Keratinocyte (primary cell): ENCODE results near the gene SLC25A11. TPM values are rescaled to one million over a fixed set of nuclear protein-coding genes. Genes with fewer than 3 reads are reported as not detected.

ENCODE experiments used
- DNase-seq: peaks from one replicate; pipeline ENCODE4 v3.0.0-alpha.2; 2011; ENCODE audit warnings: low read depth, missing footprints, low spot score
- FAIRE-seq: peaks from 2 replicates; lab custom pipeline; 2011; peaks lifted over from hg19 to GRCh38; lab: Jason Lieb, UNC
- H2AFZ ChIP-seq: 2 replicates; pipeline ENCODE4 v1.6.0; 2012; ENCODE audit warnings: low read length, control low read depth, inconsistent platforms; ENCODE audit not compliant: control insufficient read depth
- H3K27ac ChIP-seq: 2 replicates; pipeline ENCODE4 v1.5.1; 2011; ENCODE audit warnings: low read length; ENCODE audit not compliant: control insufficient read depth, insufficient read depth
- H3K27me3 ChIP-seq: 3 replicates; pipeline ENCODE4 v1.6.0; 2011; ENCODE audit warnings: low read length; ENCODE audit not compliant: control insufficient read depth, insufficient read depth; ENCODE audit errors: extremely low read depth
- H3K36me3 ChIP-seq, 2 experiments: 2 replicates in 1 of 2; 3 replicates in 1 of 2; pipeline ENCODE4 v1.5.1; 2011; ENCODE audit warnings: low read length in 2 of 2, mild to moderate bottlenecking in 1 of 2; ENCODE audit not compliant: control insufficient read depth in 2 of 2, insufficient read depth in 2 of 2; ENCODE audit errors: extremely low read depth in 1 of 2
- H3K4me1 ChIP-seq: 3 replicates; pipeline ENCODE4 v1.5.1; 2011; ENCODE audit warnings: low read length; ENCODE audit not compliant: control insufficient read depth, insufficient read depth; ENCODE audit errors: extremely low read depth
- H3K4me2 ChIP-seq: 3 replicates; pipeline ENCODE4 v1.6.0; 2011; ENCODE audit warnings: low read depth, low read length; ENCODE audit not compliant: control insufficient read depth, insufficient read depth; ENCODE audit errors: extremely low read depth
- H3K4me3 ChIP-seq, 3 experiments: fragments of 200-600 bp in 1 of 3; sonication (generic) in 1 of 3; 2 replicates in 2 of 3; 3 replicates in 1 of 3; pipeline ENCODE4 v1.5.1; 2011 to 2016; ENCODE audit warnings: low read length in 3 of 3, mild to moderate bottlenecking in 3 of 3, control low read depth in 2 of 3, inconsistent platforms in 1 of 3, low read depth in 1 of 3, mixed read lengths in 1 of 3, mixed run types in 1 of 3, moderate library complexity in 1 of 3; ENCODE audit not compliant: control insufficient read depth in 2 of 3, insufficient read depth in 2 of 3; ENCODE audit errors: extremely low read depth in 1 of 3
- H3K79me2 ChIP-seq: 2 replicates; pipeline ENCODE4 v1.6.0; 2012; ENCODE audit warnings: low read length; ENCODE audit not compliant: control insufficient read depth, insufficient read depth
- H3K9ac ChIP-seq: 3 replicates; pipeline ENCODE4 v1.6.0; 2011; ENCODE audit warnings: low read length; ENCODE audit not compliant: control insufficient read depth, insufficient read depth; ENCODE audit errors: extremely low read depth
- H3K9me1 ChIP-seq: 3 replicates; pipeline ENCODE4 v1.6.0; 2011; ENCODE audit warnings: low read length; ENCODE audit not compliant: control insufficient read depth, insufficient read depth; ENCODE audit errors: extremely low read depth
- H3K9me3 ChIP-seq: 2 replicates; pipeline ENCODE4 v1.5.1; 2012; ENCODE audit warnings: low read depth, low read length; ENCODE audit not compliant: control insufficient read depth
- H4K20me1 ChIP-seq: 3 replicates; pipeline ENCODE4 v1.6.0; 2011; ENCODE audit warnings: low read length; ENCODE audit not compliant: control insufficient read depth, insufficient read depth; ENCODE audit errors: extremely low read depth
- EZH2 ChIP-seq: IDR thresholded peaks from one replicate; pipeline ENCODE4 v1.6.1; 2012; ENCODE audit warnings: inconsistent platforms, mild to moderate bottlenecking, low read length, moderate library complexity
- dilution Hi-C: fragments of 300-500 bp; cut with MboI; formaldehyde crosslinking; loops from one replicate; pipeline ENCODE4 v1.7.0; 2020; ENCODE audit warnings: low sequenced_read_pairs; ENCODE audit not compliant: extremely low pct_ligation_motif_present
- polyA plus RNA-seq, 5 experiments: library from polyadenylated mRNA; depleted of rRNA in 3 of 5; stranded (reverse) in 3 of 5; stranded (forward) in 1 of 5; unstranded in 1 of 5; fragments of >200 nt; gene quantifications; 1 replicate in 1 of 5; 2 replicates in 3 of 5; 3 replicates in 1 of 5; pipeline versions ENCODE4 v1.2.1 to v1.2.3, GENCODE V29; 2011 to 2012; ENCODE audit warnings: missing spikeins in 2 of 5, low read depth in 1 of 5, low replicate concordance in 1 of 5
- TF ChIP-seq, protein P1 (sequence below), 3 experiments: IDR thresholded peaks in 1 of 3; conservative IDR thresholded peaks in 1 of 3; optimal IDR thresholded peaks in 1 of 3; 2 replicates in 2 of 3; 3 replicates in 1 of 3; pipeline versions ENCODE3 to v1.5.1; 2011; ENCODE audit warnings: low read length in 3 of 3, mild to moderate bottlenecking in 3 of 3, moderate library complexity in 2 of 3, control low read depth in 1 of 3, inconsistent platforms in 1 of 3; ENCODE audit not compliant: insufficient read depth in 2 of 3; ENCODE audit errors: extremely low read depth in 1 of 3

SLC25A11 gene
- polyA plus RNA-seq, 1 donor (not counting 4 experiments of a cell fraction or from before 2014, with no cell fraction given), result 33.8 TPM

DNA sequence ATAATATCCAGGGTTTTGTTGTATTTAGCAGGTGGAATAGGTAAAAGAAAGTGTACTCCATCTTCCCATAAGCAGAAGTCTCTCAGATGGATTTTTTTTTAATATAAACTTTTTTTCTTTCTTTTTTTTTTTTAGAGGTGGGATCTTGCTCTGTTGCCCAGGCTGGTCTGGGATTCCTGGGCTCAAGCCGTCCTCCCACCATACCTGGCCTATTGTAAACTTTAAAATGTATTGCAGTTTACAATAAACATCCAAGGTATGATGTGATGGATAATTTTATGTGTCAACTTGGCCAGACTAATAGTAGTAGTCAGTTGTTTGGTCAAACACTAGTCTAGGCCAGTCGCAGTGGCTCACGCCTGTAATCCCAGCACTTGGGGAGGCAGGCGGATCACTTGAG is 18.5 kb downstream of the SLC25A11 start:
- TF ChIP-seq, protein P1, sequence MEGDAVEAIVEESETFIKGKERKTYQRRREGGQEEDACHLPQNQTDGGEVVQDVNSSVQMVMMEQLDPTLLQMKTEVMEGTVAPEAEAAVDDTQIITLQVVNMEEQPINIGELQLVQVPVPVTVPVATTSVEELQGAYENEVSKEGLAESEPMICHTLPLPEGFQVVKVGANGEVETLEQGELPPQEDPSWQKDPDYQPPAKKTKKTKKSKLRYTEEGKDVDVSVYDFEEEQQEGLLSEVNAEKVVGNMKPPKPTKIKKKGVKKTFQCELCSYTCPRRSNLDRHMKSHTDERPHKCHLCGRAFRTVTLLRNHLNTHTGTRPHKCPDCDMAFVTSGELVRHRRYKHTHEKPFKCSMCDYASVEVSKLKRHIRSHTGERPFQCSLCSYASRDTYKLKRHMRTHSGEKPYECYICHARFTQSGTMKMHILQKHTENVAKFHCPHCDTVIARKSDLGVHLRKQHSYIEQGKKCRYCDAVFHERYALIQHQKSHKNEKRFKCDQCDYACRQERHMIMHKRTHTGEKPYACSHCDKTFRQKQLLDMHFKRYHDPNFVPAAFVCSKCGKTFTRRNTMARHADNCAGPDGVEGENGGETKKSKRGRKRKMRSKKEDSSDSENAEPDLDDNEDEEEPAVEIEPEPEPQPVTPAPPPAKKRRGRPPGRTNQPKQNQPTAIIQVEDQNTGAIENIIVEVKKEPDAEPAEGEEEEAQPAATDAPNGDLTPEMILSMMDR (optimal IDR thresholded peaks at IDR 0.05 in 1 of 3, IDR thresholded peaks at IDR 0.05 in 1 of 3, conservative IDR thresholded peaks at IDR 0.05 in 1 of 3; ENCODE audit: extremely low read depth in 1 of 3, insufficient read depth in 2 of 3, low read length in 3 of 3), result no peak
- TF ChIP-seq EZH2, result no peak
- dilution Hi-C loops, result no loop called here
- no peaks in the 10 kb centered on the region for H3K27me3 ChIP-seq
- H2AFZ ChIP-seq, result no peak overlapping the region
- no peaks in the 10 kb centered on the region for H3K79me2 ChIP-seq
- DNase-seq (no peak), FAIRE-seq (no peak)
- H3K36me3 ChIP-seq, result no peaks in the 10 kb centered on the region
- H3K9me1 ChIP-seq, result no peaks in the 10 kb centered on the region
- H3K9me3 ChIP-seq, result no peaks in the 10 kb centered on the region
- H3K27ac ChIP-seq, result no peak overlapping the region
- H3K9ac ChIP-seq, result no peak overlapping the region
- no peak overlapping the region for H3K4me3 ChIP-seq
- no peak overlapping the region for H3K4me2 ChIP-seq
- H4K20me1 ChIP-seq, result no peaks in the 10 kb centered on the region
- H3K4me1 ChIP-seq, result peaks cover 3% of the 10 kb centered on the region

DNA sequence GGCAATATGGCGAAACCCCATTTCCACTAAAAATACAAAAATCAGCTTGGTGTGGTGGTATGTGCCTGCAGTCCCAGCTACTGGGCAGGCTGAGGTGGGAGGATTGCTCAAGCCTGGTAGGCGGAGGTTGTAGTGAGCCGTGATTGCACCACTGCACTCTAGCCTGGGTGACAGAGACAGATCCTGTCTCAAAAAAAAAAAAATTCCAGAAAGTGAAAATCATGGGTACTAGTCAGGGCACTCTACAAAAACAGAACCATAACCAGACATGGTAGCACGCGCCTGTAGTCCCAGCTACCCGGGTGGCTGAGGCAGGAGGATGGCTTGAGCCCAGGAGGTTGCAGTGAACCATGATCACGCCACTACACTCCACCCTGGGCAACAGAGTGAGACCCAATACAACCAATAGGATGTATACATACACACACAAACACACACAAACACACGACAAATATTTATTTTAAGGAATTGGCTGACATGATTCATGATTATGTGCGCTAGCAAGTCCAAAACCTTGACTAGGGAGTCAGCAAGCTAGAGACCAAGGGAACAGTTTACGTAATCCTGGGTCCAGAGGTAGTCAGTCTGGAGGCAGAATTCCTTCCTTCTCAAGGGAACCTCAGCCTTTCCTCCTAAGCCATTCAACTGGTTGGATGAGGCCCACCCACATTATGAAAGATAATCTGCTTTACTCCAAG is 19.3 kb downstream of the SLC25A11 start:
- no peak overlapping the region for H3K27ac ChIP-seq
- H3K4me1 ChIP-seq, result peaks cover 3% of the 10 kb centered on the region
- H2AFZ ChIP-seq, result no peak overlapping the region
- dilution Hi-C loops, result no loop called here
- H3K27me3 ChIP-seq, result no peaks in the 10 kb centered on the region
- H3K4me3 ChIP-seq, result no peak overlapping the region
- FAIRE-seq, result peak; percentile 67
- no peak for DNase-seq
- no peak overlapping the region for H3K9ac ChIP-seq
- no peaks in the 10 kb centered on the region for H3K9me3 ChIP-seq
- TF ChIP-seq EZH2, result no peak
- TF ChIP-seq, protein P1 (optimal IDR thresholded peaks at IDR 0.05 in 1 of 3, IDR thresholded peaks at IDR 0.05 in 1 of 3, conservative IDR thresholded peaks at IDR 0.05 in 1 of 3; ENCODE audit: extremely low read depth in 1 of 3, insufficient read depth in 2 of 3, low read length in 3 of 3), result no peak
- H3K79me2 ChIP-seq, result no peaks in the 10 kb centered on the region
- no peak overlapping the region for H3K4me2 ChIP-seq
- H4K20me1 ChIP-seq, result no peaks in the 10 kb centered on the region
- H3K9me1 ChIP-seq, result no peaks in the 10 kb centered on the region
- no peaks in the 10 kb centered on the region for H3K36me3 ChIP-seq
